WTC11 (cell line): ENCODE data around the gene TMX2. TPM values are rescaled to one million over a fixed set of nuclear protein-coding genes. Genes with fewer than 3 reads are reported as not detected.
"Not testable (repeated sequence)": the region's sequence is repeated elsewhere in the genome, so short reads cannot be mapped to it uniquely, and the experiment has no call there.

Source experiments
- ATAC-seq: fragments of 200-7000 bp; cut with Tn5 transposase; 2 replicates; pipeline ENCODE4 v1.10.0; 2021; ENCODE audit warnings: mild to moderate bottlenecking, moderate library complexity
- CTCF ChIA-PET: fragments of 300-600 bp; sonication (Branson Sonifier 250); formaldehyde crosslinking; loops from one replicate; lab custom pipeline; 2021; ENCODE audit warnings: antibody characterized with exemption; lab: Charles Lee
- POLR2A ChIA-PET: fragments of 350-600 bp; sonication (Branson Sonifier 250); formaldehyde crosslinking; loops from one replicate; lab custom pipeline; 2021; ENCODE audit warnings: antibody characterized with exemption; lab: Charles Lee
- DNase-seq: peaks from one replicate; pipeline ENCODE4 v3.0.0; 2021; ENCODE audit warnings: low spot score
- H3K27ac Mint-ChIP-seq: 2 replicates; pipeline ENCODE4 v1.8.0; 2021; ENCODE audit warnings: mixed read lengths
- H3K27me3 Mint-ChIP-seq: 2 replicates; pipeline ENCODE4 v1.8.0; 2021; ENCODE audit warnings: low read depth, mild to moderate bottlenecking, moderate library complexity, mixed read lengths
- H3K36me3 Mint-ChIP-seq: 2 replicates; pipeline ENCODE4 v1.8.0; 2021; ENCODE audit warnings: mixed read lengths
- H3K4me1 Mint-ChIP-seq: 2 replicates; pipeline ENCODE4 v1.8.0; 2022; ENCODE audit warnings: mixed read lengths
- H3K4me3 Mint-ChIP-seq: 2 replicates; pipeline ENCODE4 v1.8.0; 2021; ENCODE audit warnings: mild to moderate bottlenecking, moderate library complexity, mixed read lengths
- H3K9me3 Mint-ChIP-seq: 2 replicates; pipeline ENCODE4 v1.8.0; 2021; ENCODE audit warnings: mixed read lengths
- ATF2 ChIP-seq: sonication (generic); formaldehyde crosslinking; IDR thresholded peaks from 2 replicates; pipeline ENCODE4 v1.8.1; 2022; ENCODE audit warnings: low read depth, missing genetic modification reagents, borderline replicate concordance
- CBFB ChIP-seq: sonication (generic); formaldehyde crosslinking; IDR thresholded peaks from 2 replicates; pipeline ENCODE4 v1.8.1; 2022; ENCODE audit warnings: mild to moderate bottlenecking, low read depth, missing genetic modification reagents
- CDX4 ChIP-seq: fragments of 250-450 bp; sonication (Bioruptor Pico); IDR thresholded peaks from 2 replicates; pipeline ENCODE4 v1.9.0; 2021; ENCODE audit warnings: moderate library complexity, mild to moderate bottlenecking, inconsistent platforms, borderline replicate concordance
- E2F4 ChIP-seq: sonication (generic); formaldehyde crosslinking; IDR thresholded peaks from 2 replicates; pipeline ENCODE4 v1.8.1; 2022; ENCODE audit warnings: low read depth, mild to moderate bottlenecking, moderate library complexity, missing genetic modification reagents, borderline replicate concordance
- ETV6 ChIP-seq: sonication (generic); formaldehyde crosslinking; IDR thresholded peaks from 2 replicates; pipeline ENCODE4 v1.8.1; 2022; ENCODE audit warnings: mild to moderate bottlenecking, missing genetic modification reagents
- FOXK1 ChIP-seq: sonication (generic); formaldehyde crosslinking; IDR thresholded peaks from 2 replicates; pipeline ENCODE4 v1.8.0; 2022; ENCODE audit warnings: mild to moderate bottlenecking, moderate library complexity, missing genetic modification reagents
- GABPB1 ChIP-seq: sonication (generic); formaldehyde crosslinking; IDR thresholded peaks from 2 replicates; pipeline ENCODE4 v1.8.1; 2023; ENCODE audit warnings: mild to moderate bottlenecking, missing genetic modification reagents
- GTF2I ChIP-seq: fragments of 250-450 bp; sonication (Bioruptor Pico); conservative IDR thresholded peaks from 2 replicates; pipeline ENCODE4 v1.4.0; 2021; ENCODE audit warnings: mild to moderate bottlenecking
- IRF2 ChIP-seq: sonication (generic); formaldehyde crosslinking; IDR thresholded peaks from 2 replicates; pipeline ENCODE4 v1.8.0; 2022; ENCODE audit warnings: low read depth, missing genetic modification reagents, borderline replicate concordance
- JUN ChIP-seq: sonication (generic); formaldehyde crosslinking; IDR thresholded peaks from 2 replicates; pipeline ENCODE4 v1.8.0; 2023; ENCODE audit warnings: mild to moderate bottlenecking, missing genetic modification reagents
- NFYB ChIP-seq: sonication (generic); formaldehyde crosslinking; conservative IDR thresholded peaks from 2 replicates; pipeline ENCODE4 v1.8.0; 2022; ENCODE audit warnings: low read depth, missing genetic modification reagents
- NR1H2 ChIP-seq: sonication (generic); formaldehyde crosslinking; IDR thresholded peaks from 2 replicates; pipeline ENCODE4 v1.9.0; 2021; ENCODE audit warnings: mild to moderate bottlenecking, moderate library complexity, missing genetic modification reagents
- NR2C2 ChIP-seq: sonication (generic); formaldehyde crosslinking; IDR thresholded peaks from 2 replicates; pipeline ENCODE4 v1.8.0; 2022; ENCODE audit warnings: mild to moderate bottlenecking, missing genetic modification reagents
- PREB ChIP-seq: sonication (generic); formaldehyde crosslinking; IDR thresholded peaks from 2 replicates; pipeline ENCODE4 v1.8.1; 2022; ENCODE audit warnings: mild to moderate bottlenecking, missing genetic modification reagents, moderate library complexity, borderline replicate concordance
- RELA ChIP-seq: sonication (generic); formaldehyde crosslinking; IDR thresholded peaks from 2 replicates; pipeline ENCODE4 v1.8.1; 2022; ENCODE audit warnings: missing genetic modification reagents, mild to moderate bottlenecking, borderline replicate concordance
- RORB ChIP-seq: fragments of 250-450 bp; sonication (Bioruptor Pico); IDR thresholded peaks from 2 replicates; pipeline ENCODE4 v1.9.0; 2021; ENCODE audit warnings: mild to moderate bottlenecking
- ZBTB21 ChIP-seq: sonication (generic); formaldehyde crosslinking; IDR thresholded peaks from 2 replicates; pipeline ENCODE4 v1.8.1; 2023; ENCODE audit warnings: mild to moderate bottlenecking, missing genetic modification reagents, borderline replicate concordance
- ZNF396 ChIP-seq: fragments of 250-450 bp; sonication (Bioruptor Pico); IDR thresholded peaks from 2 replicates; pipeline ENCODE4 v1.8.0; 2021; ENCODE audit warnings: mild to moderate bottlenecking, moderate library complexity, borderline replicate concordance
- ZNF416 ChIP-seq: fragments of 250-450 bp; sonication (Bioruptor Pico); IDR thresholded peaks from 2 replicates; pipeline ENCODE4 v1.9.0; 2021; ENCODE audit warnings: mild to moderate bottlenecking, inconsistent platforms
- ZNF512 ChIP-seq: sonication (generic); formaldehyde crosslinking; IDR thresholded peaks from 2 replicates; pipeline ENCODE4 v1.8.1; 2022; ENCODE audit warnings: missing genetic modification reagents, borderline replicate concordance
- ZSCAN18 ChIP-seq: fragments of 250-450 bp; sonication (Bioruptor Pico); IDR thresholded peaks from 2 replicates; pipeline ENCODE4 v2.1.2; 2022; ENCODE audit warnings: mild to moderate bottlenecking, moderate library complexity
- total RNA-seq: library from RNA; stranded (reverse); gene quantifications from 3 replicates; pipeline ENCODE4 v1.2.3, GENCODE V29; 2021

The TMX2 gene
- total RNA-seq, 1 experiment from 2014 or later, result 85.4 TPM

GRCh38 chr11:57711414-57712255 lies 758 bp upstream of the TMX2 start, which contains the start of gene MED19:
Gene MED19 (minus strand): TSS chr11:57712215. CDS start chr11:57712179, 36 bp downstream.
- H3K4me3 Mint-ChIP-seq, result peak within 1 kb of the TSS; percentile 100
- POLR2A ChIA-PET, result interaction anchor here (0.5 to 1.7 kb wide), 16 partner anchors 9 to 883 kb away, joined by 3 to 8 read pairs (median 4); partner anchors contain the start of gene SELENOH
- ATAC-seq (peak; percentile 77), DNase-seq (peak; percentile 92)
- TF ChIP-seq NFYB (CRISPR knock-in tag), result peak; percentile 49; the same call in 1 of the 2 replicates
- TF ChIP-seq FOXK1, result peak; percentile 61; the same call in 1 of the 2 replicates
- TF ChIP-seq ZNF416 (CRISPR knock-in tag), result 0 out of 2 replicates have a peak, but pooled peaks have one; percentile 70
- TF ChIP-seq GABPB1 (CRISPR knock-in tag), result peak; percentile 27; the same call in 1 of the 2 replicates
- TF ChIP-seq NR1H2 (CRISPR knock-in tag), result no peak
- peaks cover 26% of the 10 kb centered on the region for H3K4me1 Mint-ChIP-seq
- CTCF ChIA-PET, result interaction anchor here (0.5 to 4.2 kb wide), 8 partner anchors 18 to 812 kb away, joined by 3 to 31 read pairs (median 4); partner anchors contain the start of gene RTN4RL2
- peak within 1 kb of the TSS; percentile 99 for H3K27ac Mint-ChIP-seq
- H3K27me3 Mint-ChIP-seq, result no peaks in the 10 kb centered on the region
- H3K36me3 Mint-ChIP-seq, result peaks cover 24% of the 10 kb centered on the region
- no peaks in the 10 kb centered on the region for H3K9me3 Mint-ChIP-seq

GRCh38 chr11:57713835-57714234 lies 1.4 kb downstream of the TMX2 start:
- H3K4me1 Mint-ChIP-seq, result peaks cover 26% of the 10 kb centered on the region
- H3K36me3 Mint-ChIP-seq, result peaks cover 35% of the 10 kb centered on the region
- H3K9me3 Mint-ChIP-seq, result peaks cover 7% of the 10 kb centered on the region
- ATAC-seq (no peak), DNase-seq (no peak)
- H3K27me3 Mint-ChIP-seq, result no peaks in the 10 kb centered on the region
- CTCF ChIA-PET, result interaction anchor here (1.4 to 4.2 kb wide), 2 partner anchors 14 to 87 kb away, joined by 4 to 31 read pairs; no protein-coding TSS in a partner anchor
- TF ChIP-seq JUN (no peak), GTF2I (CRISPR knock-in tag) (no peak), ZBTB21 (CRISPR knock-in tag) (no peak), ETV6 (CRISPR knock-in tag) (no peak), ATF2 (CRISPR knock-in tag) (no peak), E2F4 (CRISPR knock-in tag) (no peak), ZSCAN18 (CRISPR knock-in tag) (no peak), RORB (no peak), CDX4 (no peak), RELA (CRISPR knock-in tag) (no peak), ZNF512 (CRISPR knock-in tag) (no peak), CBFB (CRISPR knock-in tag) (no peak), NR2C2 (CRISPR knock-in tag) (no peak), PREB (no peak), ZNF396 (CRISPR knock-in tag) (no peak), IRF2 (no peak)
- TF ChIP-seq, all 79 proteins: peak for 0
- POLR2A ChIA-PET, result interaction anchor here (0.5 kb wide), 1 partner anchor 10 kb away, joined by 3 read pairs; no protein-coding TSS in a partner anchor
- Mint-ChIP-seq H3K27ac (peak overlapping the region; percentile 99; the same call in 1 of the 2 replicates), H3K4me3 (peak overlapping the region; percentile 100)

GRCh38 chr11:57716726-57717125 lies 4.3 kb downstream of the TMX2 start:
- H3K27ac Mint-ChIP-seq, ATAC-seq, H3K27me3 Mint-ChIP-seq, POLR2A ChIA-PET, H3K4me3 Mint-ChIP-seq, CTCF ChIA-PET, DNase-seq, H3K9me3 Mint-ChIP-seq: not testable (repeated sequence)
- Mint-ChIP-seq H3K36me3 (peaks cover 44% of the 10 kb centered on the region), H3K4me1 (peaks cover 12% of the 10 kb centered on the region)
